Testis (tissue), 2 donors: ENCODE results near the gene PBX1.

Experiments
- CTCF ChIP-seq, 3 experiments: fragments of 450-650 bp in 2 of 3; fragments of 200-600 bp in 1 of 3; sonication (generic) in 1 of 3; IDR thresholded peaks; one replicate each; pipeline ENCODE4 v1.5.1; 2016 to 2019; ENCODE audit warnings: antibody characterized with exemption in 3 of 3, mild to moderate bottlenecking in 2 of 3, moderate library complexity in 1 of 3
- POLR2A ChIP-seq: fragments of 450-650 bp; IDR thresholded peaks from one replicate; pipeline ENCODE4 v1.6.1; 2017; ENCODE audit warnings: antibody characterized with exemption, mild to moderate bottlenecking, moderate library complexity

DNA sequence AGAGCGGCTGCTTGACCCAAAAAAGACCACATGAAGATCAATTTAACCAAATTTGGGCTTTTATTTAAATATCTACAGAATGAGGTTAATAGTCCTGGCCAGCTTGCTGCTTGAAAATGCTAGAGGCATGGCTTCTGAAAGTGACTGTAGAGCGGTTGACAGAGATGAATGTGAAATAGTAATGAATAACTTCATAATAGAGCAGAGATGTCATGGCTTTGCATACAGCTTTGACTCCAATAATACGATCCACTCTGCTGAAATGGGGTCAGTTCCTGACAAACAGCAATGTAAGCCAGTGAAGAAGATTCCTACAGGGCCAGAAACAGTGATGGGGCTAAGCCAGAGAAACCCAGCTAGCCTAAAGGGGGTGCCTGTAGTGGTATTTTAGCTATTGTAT lies 183.8 kb downstream of the PBX1 start:
- no peak for TF ChIP-seq CTCF (IDR thresholded peaks at IDR 0.05)
- no peak for TF ChIP-seq POLR2A
